ENCODE results near the gene NELFA. TPM values are rescaled to one million over a fixed set of nuclear protein-coding genes. Genes with fewer than 3 reads are reported as not detected.

The NELFA gene
- total RNA-seq, 1 experiment from 2014 or later: 55.0 TPM

DNA sequence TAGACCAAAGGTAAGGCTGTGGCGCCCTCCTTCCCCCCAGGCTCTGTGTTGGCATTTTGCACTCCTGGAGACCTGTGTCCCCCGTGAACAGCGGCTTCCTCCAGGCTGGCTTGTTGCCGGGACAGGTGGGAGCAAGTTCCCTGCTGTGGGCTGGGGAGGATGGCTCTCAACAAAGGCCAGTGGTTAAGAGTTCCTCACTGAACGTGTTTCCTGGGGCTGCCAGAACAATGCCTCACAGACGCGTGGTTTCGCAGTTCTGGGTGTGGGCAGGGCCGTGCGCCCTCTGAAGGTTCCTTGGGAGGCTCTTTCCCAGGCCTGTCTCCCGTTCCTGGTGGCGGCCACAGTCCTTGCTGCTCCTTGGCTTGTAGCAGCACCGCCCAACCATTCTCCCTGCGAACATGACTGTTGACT, 33.4 kb downstream of the NELFA start:
- Histone ChIP-seq H3T11ph (ENCODE audit: low read length) (no peak overlapping the region), H3K4ac (ENCODE audit: low read depth, low read length) (no peak overlapping the region), H2BK20ac (ENCODE audit: low read depth, low read length, poor library complexity, severe bottlenecking) (no peak overlapping the region), H2AK5ac (ENCODE audit: insufficient read length, low read length) (no peak overlapping the region), H3K79me2 (ENCODE audit: insufficient read depth, low read length) (no peaks in the 10 kb centered on the region), H3K4me1 (ENCODE audit: insufficient read depth, low read length) (no peaks in the 10 kb centered on the region), H2AFZ (ENCODE audit: low read length) (no peak overlapping the region), H2BK5ac (ENCODE audit: insufficient read length, low read length) (no peak overlapping the region), H3K79me1 (ENCODE audit: insufficient read depth, low read depth, low read length, poor library complexity, severe bottlenecking) (no peaks in the 10 kb centered on the region), H4K91ac (ENCODE audit: insufficient read length, low read depth, low read length) (no peak overlapping the region), H3K14ac (ENCODE audit: insufficient read depth, low read length) (no peak overlapping the region), H3K9me3 (ENCODE audit: control insufficient read depth, low read depth, low read length) (no peaks in the 10 kb centered on the region), H3K4me2 (ENCODE audit: insufficient read depth, insufficient read length, low read length) (no peak overlapping the region), H2BK120ac (ENCODE audit: low read depth, low read length, poor library complexity, severe bottlenecking) (no peak overlapping the region), H4K20me1 (ENCODE audit: control insufficient read depth, insufficient read depth, insufficient read length) (no peaks in the 10 kb centered on the region), H3K23ac (ENCODE audit: insufficient read length, low read depth, low read length) (no peak overlapping the region), H4K8ac (replicated peaks; ENCODE audit: insufficient read length, low read depth, low read length) (no peak overlapping the region), H3K27ac (ENCODE audit: insufficient read length, low read depth, low read length) (no peak overlapping the region), H2BK15ac (ENCODE audit: low read depth, low read length) (no peak overlapping the region), H3K56ac (ENCODE audit: insufficient read length, low read depth, low read length) (no peak overlapping the region), H2BK12ac (ENCODE audit: insufficient read length, low read depth, low read length) (no peak overlapping the region), H3K27me3 (ENCODE audit: insufficient read depth, low read length) (no peaks in the 10 kb centered on the region), H3K18ac (ENCODE audit: insufficient read length, low read depth, low read length) (no peak overlapping the region), H3K9ac (ENCODE audit: extremely low read depth, insufficient read length, low read length) (no peak overlapping the region), H4K5ac (ENCODE audit: insufficient read length, low read depth, low read length) (no peak overlapping the region), H3K23me2 (ENCODE audit: insufficient read length, low read depth, low read length, poor library complexity, severe bottlenecking) (no peaks in the 10 kb centered on the region)
- Mint-ChIP-seq H3K4me3 (no peak overlapping the region), H3K27me3 (ENCODE audit: low read depth) (no peaks in the 10 kb centered on the region), H3K36me3 (ENCODE audit: insufficient read depth in 1 of 3, low read depth in 3 of 3) (peaks cover 34 to 86% (median 75%) of the 10 kb centered on the region in 3 experiments; a peak in 6 of 7 replicates), H3K4me1 (no peaks in the 10 kb centered on the region), H3K27ac (peak overlapping the region in 1 of 3 experiments; percentile 41; a peak in 3 of 7 replicates), H3K9me3 (no peaks in the 10 kb centered on the region)
- TF ChIP-seq, protein P1, sequence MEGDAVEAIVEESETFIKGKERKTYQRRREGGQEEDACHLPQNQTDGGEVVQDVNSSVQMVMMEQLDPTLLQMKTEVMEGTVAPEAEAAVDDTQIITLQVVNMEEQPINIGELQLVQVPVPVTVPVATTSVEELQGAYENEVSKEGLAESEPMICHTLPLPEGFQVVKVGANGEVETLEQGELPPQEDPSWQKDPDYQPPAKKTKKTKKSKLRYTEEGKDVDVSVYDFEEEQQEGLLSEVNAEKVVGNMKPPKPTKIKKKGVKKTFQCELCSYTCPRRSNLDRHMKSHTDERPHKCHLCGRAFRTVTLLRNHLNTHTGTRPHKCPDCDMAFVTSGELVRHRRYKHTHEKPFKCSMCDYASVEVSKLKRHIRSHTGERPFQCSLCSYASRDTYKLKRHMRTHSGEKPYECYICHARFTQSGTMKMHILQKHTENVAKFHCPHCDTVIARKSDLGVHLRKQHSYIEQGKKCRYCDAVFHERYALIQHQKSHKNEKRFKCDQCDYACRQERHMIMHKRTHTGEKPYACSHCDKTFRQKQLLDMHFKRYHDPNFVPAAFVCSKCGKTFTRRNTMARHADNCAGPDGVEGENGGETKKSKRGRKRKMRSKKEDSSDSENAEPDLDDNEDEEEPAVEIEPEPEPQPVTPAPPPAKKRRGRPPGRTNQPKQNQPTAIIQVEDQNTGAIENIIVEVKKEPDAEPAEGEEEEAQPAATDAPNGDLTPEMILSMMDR (conservative IDR thresholded peaks at IDR 0.05): no peak
- peak; percentile 30 for DNase-seq
- no CpG with 5 or more reads among the region's 14 CpGs for WGBS (ENCODE audit: extremely low coverage, insufficient read length, low lambda C conversion rate)

Measured in H9 (cell line).